Measurements from ENCODE around the gene YTHDF1.
"Not testable (repeated sequence)": the region's sequence is repeated elsewhere in the genome, so short reads cannot be mapped to it uniquely, and the experiment has no call there.

YTHDF1 gene

DNA sequence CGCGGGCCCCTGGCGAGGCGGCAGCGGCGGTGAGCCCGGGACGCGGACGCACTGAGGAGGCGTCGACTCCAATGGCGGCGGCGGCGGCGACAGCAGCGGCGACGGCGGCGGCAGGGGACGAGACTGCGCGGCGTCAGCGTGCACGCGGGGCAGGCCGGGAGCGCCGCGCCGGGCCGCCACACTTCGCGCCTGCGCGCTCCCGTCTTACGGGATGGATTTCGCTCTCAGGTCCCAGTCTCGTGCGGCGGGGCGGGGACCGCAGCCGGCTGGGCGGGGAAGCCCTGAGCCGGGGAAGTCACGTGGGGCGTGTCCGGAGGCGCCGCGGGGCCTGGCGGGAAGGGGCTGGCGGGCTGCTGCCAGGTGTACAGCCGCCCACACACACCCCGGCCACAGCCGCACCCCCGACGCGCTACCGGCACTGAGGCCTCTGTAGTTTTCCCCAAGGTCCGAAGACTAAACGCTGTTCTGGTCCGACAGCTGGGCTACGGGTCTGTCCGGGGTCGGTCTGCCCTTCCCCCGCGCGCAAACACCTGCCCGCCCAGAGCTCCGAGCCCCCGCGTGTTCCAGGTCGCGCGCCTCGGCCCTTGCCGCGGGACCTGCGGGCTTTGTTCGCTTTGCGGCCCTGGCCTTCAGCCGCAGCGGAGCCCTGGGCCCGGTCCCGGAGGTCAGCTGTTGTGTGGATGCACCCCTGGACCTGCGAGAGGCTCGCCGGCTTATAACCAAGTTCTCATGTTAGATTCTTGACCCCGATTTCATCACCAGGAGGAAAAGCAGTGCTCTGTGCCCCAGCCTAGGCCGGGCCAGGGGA, at the start of gene YTHDF1:
Gene YTHDF1, minus strand, starts transcription at position 91 of the 808 bp plus-strand sequence. CDS start 239 bp downstream, outside the sequence.
- peak; percentile 89 to 93 for DNase-seq

DNA sequence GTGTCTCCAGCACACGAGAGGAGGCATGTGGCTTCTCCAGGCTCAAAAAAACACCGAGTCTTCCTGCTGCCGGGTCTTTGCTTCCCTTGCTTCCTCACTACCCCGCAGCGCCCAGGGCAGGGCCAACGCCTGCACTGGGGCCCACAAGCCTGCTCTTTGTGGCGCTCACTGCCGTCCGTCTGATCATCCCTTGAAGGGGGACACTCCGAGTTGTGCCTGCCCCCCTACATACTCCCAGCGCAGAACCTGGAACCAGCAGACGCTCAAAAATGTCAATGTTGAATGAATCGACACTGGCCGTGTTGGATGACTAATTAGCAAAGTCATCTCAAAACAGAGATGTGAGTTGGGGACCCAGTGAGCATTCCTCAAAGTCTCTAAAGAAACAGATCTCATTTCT, 48.6 kb upstream of the YTHDF1 start:
- DNase-seq: no peak

DNA sequence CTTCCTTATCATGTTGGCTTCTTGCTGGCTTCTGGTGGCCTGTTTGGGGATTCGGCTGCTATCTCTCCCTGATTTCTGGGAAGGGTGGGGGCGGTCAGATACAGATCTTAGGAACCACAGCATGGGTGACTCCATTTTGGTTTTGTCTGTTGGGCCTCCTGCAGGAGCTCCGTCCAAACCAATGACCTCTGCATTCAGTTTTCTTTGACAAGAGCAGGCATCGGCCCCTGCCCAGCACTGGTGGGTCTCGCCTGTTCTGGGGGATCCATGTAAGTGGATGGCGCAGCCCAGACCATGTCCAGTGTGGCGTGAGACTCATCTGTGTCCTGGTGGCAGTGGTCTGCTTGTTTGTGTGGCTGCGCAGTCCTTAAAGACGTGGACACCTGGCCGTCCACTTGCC, 48.1 kb upstream of the YTHDF1 start:
- no peak for DNase-seq

DNA sequence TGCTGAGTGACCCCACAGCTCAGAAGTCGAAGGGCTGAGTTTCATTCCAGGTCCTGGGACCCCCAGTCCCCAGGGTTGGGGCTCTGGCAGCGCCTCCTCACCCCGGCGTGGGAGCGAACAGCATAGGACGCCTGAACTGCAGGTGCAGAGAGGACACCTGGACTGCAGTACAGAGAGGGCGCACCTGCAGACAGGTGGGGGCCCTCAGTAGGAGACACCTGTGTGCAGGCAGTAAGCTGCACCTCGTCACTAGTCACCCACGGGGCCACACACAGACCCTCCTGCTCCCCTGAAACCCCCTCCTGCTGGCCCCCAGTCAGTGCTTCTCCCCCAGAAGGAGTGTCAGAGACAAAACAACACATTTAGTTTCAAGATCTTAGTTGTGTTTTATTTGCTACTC, 46.9 kb upstream of the YTHDF1 start:
- no peak for DNase-seq

DNA sequence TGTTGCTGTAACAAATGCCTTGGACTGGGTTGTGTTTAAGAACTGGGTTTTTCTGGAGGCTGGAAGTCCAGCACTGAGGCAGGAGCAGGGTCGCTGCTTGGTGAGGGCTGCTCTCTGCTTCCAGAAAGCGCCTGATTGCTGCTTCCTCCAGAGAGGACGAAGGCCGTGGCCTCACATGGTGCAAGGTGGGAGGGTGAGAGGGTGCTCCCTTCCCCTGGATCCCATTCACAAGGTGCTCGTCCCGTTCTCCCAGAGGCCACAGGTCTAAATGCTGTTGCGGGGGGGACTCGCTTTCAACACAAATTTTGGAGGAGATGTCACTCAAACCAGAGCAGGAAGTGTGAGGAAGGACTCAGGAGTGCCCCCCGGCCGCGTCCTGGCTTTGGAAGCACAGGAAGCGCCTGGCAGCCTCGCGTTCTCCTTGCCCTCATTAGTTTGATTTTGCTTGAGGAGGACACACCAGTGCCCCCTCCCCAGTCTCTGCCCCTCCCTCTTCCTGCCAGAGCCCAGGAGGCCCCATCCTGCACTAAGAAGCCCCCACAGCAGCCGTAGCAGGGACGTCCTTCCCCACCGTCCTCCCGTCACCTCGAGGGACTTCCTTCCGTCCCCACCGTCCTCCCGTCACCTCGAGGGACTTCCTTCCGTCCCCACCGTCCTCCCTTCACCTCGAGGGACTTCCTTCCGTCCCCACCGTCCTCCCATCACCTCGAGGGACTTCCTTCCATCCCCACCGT, 46.0 kb upstream of the YTHDF1 start:
- DNase-seq: no peak

DNA sequence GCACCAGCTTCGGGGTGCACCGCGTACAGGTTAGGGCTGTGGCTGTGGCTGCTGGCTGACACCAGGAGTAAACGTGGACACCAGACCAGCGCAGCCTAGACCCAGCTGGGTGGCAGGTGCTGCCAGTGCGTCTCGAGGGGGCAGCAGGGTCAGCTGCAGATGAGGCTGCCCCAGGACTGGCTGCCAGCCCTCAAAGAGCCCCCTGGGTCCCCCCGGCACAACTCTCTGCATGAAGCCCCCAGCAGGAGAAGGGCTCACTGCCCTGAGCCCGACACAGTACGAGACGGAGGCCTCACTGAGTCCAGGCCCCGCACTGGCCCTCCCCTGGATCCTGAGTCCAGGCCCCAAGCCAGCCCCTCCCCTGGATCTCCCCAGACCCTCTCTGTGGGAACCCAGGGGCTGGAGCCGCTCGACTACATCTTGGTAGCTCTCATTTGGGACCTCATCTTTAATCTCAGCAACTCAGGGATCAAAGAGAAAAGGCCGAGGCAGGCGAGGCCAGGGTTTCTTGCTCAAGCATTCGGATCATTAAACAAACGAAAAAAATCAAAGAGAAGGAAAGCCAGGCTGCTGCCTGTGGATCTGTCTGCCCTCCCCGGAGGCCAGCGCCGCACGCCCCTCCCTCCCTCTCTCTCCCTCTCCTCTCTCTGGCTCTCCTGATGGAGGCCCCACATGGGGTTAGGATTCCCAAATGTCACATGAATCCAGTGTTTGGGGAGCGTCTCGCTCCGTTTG, 45.3 kb upstream of the YTHDF1 start:
- no peak for DNase-seq

DNA sequence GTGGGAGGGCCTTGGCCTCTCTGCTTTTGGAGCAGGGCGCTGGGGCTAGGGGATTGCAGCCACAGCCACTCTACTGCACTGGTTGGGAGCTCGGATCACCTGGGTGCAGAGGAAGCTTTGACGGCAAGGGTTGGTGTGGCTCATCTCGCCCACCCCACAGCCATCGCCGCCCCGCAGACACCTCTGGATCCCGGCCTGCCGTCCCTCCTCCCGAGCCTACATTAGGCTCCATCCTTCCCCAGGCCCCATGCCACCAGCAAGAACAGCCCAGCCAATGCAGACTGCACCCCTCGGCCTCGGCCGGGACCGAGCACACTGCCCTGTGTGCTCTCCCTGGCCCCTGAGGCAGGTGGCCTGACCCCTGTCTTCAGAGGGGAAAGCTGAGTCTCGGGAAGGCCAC, 44.6 kb upstream of the YTHDF1 start:
- DNase-seq: no peak

DNA sequence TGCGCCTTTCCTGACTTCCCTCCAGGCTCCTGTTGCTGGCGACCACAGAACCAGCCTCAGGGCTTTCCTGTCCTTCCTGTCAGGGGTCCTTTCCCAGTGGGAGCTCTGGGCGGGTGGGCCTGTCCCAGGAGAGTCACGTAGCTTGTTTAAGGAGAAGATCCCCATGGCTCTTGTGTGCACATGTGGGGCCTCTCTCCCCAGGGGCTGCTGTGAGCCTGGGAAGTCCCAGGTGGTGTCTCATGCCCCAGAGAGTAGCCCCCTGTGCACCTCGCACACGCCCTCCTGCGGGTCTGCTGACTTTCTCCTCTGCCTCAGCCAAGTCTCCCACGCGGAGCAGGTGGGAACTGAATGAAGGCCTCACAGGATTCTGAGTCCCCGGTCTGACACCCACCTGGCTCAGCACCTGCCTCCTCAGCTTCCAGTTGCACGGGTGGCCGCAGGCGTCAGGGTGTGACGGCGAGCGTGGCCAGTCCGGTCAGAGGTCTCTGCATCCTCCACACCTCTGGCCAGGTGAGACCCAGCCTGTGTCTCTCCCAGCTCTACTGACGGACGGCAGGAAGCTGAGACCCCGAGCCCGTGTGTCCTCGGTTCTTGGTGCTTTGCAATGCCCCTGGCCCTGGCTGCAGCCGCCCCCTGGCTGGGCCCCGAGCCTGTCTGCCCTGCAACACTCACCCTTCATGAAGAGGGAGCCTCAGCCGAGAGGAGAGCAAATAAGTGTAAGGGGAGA, 44.0 kb upstream of the YTHDF1 start:
- no peak for DNase-seq

DNA sequence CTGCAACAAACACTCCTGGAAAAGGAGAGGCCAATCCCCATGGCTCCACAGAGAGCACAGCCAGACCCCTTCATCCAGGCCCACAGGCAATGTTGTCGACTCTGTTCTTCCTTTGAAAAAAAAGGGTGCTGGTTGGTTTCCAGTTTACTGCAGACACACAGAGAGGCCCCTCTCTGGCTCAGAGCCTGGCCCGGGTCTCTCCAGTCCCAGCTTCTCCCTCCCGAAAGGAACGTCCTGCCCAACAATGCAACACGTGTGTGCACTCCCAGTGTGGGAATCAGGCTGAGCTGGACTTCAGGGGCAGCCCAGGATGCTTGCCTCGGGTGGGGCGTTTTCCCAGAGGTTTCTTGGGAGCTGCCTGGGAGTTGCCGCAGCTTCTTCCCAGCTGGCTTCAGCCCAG, 42.9 kb upstream of the YTHDF1 start:
- no peak for DNase-seq

DNA sequence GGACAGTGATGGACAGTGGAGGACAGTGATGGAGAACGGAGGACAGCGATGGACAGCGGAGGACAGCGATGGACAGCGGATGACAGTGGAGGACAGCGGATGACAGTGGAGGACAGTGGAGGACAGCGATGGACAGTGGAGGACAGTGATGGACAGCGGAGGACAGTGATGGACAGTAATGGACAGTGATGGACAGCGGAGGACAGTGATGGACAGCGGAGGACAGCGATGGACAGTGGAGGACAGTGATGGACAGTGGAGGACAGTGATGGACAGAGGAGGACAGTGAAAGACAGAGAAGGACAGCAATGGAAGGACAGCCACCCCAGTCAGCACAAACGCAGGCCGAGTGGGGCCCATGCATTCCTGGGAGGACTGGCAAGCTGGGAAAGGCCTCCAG, 41.7 kb upstream of the YTHDF1 start:
- DNase-seq: no peak

DNA sequence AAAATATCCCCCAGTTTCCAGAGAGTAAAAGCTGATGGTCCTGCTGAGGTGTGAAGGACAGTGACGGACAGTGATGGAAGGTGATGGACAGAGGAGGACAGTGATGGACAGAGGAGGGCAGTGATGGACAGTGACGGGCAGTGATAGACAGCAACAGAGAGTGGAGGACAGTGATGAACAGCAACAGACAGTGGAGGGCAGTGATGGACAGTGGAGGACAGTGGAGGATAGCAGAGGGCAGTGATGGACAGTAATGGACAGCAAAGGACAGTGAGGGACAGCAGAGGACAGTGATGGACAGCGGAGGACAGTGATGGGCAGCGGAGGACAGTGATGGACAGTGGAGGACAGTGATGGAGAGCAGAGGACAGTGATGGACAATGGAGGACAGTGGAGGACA, 41.0 kb upstream of the YTHDF1 start:
- DNase-seq: no peak

DNA sequence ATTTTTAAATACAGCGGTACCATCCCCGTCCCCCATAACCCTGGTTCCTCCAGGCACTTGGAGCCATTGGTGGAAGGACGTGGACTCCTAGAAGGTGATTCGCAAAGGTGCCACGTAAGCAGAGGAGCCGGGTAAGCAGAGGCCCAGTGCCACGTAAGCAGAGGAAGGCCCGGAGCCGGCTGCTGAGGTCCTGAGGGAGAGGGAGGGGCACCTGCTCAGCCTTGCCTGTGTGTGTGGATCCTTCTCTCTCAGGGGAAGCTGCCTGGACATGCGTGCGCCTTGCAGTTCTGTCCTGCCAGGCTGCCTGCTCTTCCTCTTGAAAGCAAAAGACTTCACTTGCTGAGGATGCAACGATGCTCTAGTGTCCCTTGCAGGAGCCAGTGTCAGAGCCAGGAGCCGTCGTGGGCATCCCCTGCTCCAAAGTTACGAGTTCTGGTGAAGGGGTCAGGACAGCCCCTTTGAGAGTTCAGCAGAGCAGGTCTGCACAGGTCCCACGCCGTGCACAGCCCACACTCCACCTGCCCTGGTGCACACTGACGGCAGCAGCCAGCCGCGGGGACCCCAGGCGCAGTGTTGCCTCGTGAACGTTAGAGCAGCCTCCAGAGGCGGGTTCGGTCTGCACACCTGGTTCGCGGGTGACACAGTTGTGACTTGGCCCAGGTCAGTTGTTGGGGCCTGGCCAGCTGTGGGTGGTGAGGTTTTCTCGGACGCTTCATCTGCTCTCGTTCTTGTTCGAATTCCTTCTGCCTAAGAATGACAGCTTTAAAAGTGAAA, 40.2 kb upstream of the YTHDF1 start:
- DNase-seq: no peak

DNA sequence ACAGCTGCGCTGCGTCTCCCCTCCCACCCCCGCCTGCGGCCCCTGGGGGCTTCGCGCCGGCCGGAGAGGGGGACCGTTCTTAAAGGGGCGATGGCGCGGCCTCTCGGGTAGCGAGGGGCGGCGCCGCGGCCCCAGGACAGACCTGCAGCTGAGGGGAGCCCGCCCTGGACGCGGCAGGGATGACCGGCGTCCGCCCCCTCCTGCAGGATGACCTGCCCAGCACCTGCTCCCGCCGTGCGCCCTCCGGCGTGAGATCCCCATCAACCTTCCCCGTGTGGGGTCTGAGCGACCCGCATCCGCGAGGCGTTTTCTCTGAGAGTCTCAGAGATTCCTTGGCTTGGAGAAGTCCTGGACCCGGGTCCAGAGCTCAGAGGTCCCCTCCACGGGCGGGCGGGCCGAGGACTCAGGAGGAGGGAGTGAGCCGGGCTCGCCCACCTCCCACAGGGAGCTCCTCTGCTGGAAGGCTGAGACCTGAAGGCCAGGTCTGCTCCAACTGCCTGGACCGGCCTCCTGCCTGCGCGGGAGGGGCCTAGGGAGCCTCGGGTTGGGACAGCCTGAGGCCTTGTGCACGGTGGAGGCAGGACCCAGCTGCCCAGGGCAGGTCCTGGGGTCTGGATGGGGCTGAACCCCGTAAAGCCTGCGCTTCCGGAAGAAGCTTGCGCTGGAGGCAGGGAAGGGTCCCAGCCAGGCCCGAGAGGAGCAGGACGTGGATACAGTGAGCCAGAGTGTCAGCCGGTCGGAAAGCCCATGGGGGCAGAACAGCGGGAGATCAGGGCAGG, 38.9 kb upstream of the YTHDF1 start:
- DNase-seq: no peak

DNA sequence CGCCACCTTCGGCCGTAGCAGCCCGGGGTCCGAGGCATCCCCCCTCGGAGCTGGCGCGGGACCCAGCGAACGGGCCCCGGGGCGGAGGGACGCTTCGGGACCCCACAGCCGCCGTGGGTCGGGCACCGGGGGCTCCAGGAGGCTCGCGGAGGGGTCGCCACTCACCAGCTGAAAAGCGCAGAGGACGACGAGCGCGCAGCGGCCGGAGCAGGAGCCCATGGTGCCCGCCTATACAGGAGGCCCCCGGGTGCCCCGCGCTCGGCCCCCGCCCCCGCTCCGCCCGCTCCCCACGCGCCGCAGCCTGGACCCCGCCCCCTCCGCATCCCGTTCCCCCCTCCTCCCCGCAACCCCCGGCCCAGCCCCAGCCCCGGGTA, 38.3 kb upstream of the YTHDF1 start, which contains the start of gene NKAIN4:
Gene NKAIN4, minus strand, starts transcription at position 232 of the 374 bp plus-strand sequence. Its CDS starts 13 bp downstream, at position 219.
- no peak for DNase-seq

DNA sequence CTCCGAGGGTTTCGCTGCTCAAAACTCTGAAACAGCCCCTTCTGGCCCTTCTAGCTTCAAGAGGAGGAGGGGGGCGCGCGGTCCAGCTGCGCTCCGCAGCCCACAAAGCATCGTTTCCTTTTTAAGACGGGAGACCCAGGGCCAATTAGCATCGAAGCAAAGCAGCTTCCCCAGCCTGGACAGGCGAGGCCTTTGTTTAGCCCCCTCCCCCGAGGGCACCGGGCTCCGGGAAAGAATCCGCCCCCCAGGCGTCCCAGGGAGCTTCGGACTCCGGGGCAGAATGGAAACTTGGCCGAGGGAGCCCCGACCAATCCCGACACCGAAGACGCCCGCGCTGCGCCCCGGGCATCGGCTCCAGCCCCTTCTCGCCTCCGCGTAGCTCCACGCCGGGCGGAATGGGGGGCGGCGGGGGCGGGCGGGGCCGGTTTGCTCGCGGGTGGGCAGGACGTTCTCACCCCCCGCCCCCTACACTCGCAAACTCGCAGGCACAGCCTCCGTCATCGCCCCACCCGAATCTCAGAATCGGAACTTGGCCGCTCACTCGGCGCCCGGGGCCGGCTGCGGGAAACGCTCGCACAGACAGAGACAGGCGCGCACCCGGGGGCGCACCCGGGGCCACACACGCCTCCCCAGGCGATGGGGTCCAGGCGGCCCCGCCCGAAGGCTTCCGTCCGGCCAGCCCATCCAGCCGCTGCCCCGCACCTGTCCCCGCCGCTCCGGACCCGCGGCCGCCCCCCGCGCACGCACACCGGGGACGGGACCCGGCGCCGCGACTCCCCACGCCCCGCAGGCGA, 37.7 kb upstream of the YTHDF1 start:
- DNase-seq: no peak

DNA sequence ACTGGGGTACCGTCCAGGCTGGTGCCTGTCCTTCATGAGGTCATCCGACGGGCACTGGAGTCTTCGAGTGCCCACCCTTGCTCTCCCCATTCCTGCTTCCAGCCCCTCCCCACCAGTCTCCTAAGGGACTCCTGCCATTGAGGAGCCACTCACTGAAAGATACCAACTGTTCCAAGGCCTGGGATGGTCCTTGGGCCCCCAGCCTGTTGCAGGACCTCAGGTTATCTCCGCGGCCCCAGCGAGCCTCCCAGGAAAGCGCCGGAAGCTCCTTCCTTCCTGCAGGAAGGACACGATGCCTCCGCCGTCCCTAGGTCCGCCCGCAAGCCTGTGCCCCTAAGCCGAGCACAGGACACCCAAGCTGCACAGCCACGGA, 37.1 kb upstream of the YTHDF1 start:
- DNase-seq: no peak

DNA sequence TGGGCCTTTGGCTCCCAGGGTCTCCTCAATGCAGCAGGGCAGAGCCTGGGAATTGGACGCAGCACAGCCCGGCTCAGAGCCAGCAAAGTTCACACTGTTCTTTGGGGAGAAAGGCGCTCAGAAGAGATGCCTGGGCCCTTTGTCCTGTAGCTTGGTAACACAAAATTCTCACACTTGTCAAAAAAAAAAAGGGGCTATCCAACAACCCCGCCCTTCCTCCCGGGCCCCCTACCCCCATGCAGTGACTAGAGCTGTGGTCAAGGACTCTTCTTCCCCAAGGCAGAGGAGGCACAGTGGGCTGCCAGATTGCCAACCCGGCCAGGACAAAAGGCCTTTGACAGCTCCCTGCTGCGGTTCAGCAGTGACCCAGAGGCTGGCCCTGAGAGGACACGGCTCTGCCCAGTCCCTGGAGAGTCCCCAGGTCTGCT, 36.4 kb upstream of the YTHDF1 start:
- no peak for DNase-seq

DNA sequence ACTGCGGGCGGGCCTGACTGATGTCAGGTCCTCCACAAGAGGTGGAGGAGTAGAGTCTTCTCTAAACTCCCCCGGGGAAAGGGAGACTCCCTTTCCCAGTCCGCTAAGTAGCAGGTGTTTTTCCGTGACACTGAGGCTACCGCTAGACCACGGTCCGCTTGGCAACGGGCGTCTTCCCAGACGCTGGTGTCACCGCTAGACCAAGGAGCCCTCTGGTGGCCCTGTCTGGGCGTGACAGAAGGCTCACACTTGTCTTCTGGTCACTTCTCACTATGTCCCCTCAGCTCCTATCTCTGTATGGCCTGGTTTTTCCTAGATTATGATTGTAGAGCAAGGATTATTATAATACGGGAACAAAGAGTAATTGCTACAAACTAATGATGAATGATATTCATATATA, 35.4 kb upstream of the YTHDF1 start:
- DNase-seq: not testable (repeated sequence)

DNA sequence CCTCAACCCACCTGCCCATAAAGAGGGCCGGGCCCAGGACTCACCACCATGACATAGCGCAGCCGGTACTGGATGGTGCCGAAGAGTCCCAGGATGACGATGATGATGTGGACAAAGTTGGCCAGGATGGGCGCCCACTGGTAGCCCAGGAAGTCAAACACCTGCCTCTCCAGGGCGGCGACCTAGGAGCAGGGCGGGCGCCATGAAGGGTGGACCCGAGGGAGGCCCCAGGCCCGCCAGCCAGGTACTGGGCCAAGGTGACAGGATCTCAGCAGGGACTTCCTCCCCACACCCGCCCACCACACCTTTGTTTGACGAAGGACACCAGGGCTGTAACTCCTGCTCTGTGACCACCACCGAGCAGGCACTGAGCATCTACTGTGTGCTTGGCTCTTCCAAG, 34.0 kb upstream of the YTHDF1 start:
- no peak for DNase-seq

DNA sequence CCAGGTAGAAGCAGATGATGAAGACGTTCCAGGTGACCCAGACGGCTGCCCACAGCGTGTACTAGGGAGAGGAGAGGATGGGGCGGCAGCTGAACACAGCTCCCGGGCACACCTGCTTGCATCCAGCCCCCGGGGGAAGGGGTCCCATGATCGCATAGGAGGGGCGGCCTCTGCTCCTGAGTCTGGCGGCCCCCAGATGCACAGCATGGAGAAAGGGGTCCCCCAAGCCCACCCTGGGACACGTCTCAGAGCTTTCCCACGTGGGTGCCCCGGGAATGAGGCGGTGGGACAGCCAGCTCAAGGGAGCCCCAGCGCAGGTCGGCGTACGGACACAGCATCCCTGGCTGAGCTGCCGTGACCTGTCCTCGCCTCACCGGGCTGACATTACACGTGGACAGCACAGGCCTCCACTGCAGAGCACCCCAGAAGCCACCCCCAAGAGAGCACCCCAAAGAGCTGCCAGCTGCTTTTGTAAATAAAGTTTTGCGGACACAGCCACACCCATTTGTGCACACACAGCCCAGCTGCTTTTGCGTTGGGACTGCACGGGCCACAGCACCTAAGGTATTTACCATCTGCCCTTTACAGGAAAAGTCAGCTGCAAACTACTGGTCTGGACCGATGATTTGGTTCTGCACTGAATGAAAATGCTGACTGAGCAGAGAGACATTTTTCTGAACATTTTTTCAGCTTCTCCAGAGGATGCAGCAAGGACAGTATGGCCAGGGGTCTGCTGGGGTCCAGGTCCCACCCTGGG, 33.1 kb upstream of the YTHDF1 start:
- no peak for DNase-seq
